Measurements from ENCODE around the gene WDR35.
"Not testable (repeated sequence)": the region's sequence is repeated elsewhere in the genome, so short reads cannot be mapped to it uniquely, and the experiment has no call there.

WDR35 gene

DNA sequence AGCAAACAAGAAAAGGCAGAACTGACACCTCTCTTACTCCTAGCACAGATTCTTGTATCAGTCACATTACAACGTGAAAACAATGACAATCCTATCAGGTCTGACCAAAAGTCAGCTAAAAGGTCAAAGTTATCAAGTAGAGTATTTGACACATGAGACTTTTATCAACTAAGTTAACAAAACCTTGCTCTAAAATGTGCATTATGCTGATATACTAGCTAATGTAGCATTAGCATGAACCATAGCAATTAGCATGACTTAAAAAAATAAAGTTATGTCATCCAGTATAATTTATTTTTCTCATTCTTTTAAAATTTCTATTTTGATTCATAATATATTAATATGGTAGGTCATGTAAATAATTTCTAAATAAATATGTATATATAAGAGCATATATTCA lies 46.7 kb downstream of the WDR35 start:
- no peak for FAIRE-seq
- DNase-seq (ENCODE audit: insufficient read length, low spot score) = no peak
- TF ChIP-seq, protein P1, sequence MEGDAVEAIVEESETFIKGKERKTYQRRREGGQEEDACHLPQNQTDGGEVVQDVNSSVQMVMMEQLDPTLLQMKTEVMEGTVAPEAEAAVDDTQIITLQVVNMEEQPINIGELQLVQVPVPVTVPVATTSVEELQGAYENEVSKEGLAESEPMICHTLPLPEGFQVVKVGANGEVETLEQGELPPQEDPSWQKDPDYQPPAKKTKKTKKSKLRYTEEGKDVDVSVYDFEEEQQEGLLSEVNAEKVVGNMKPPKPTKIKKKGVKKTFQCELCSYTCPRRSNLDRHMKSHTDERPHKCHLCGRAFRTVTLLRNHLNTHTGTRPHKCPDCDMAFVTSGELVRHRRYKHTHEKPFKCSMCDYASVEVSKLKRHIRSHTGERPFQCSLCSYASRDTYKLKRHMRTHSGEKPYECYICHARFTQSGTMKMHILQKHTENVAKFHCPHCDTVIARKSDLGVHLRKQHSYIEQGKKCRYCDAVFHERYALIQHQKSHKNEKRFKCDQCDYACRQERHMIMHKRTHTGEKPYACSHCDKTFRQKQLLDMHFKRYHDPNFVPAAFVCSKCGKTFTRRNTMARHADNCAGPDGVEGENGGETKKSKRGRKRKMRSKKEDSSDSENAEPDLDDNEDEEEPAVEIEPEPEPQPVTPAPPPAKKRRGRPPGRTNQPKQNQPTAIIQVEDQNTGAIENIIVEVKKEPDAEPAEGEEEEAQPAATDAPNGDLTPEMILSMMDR (IDR thresholded peaks at IDR 0.05; ENCODE audit: insufficient read depth, missing control alignments) = no peak

DNA sequence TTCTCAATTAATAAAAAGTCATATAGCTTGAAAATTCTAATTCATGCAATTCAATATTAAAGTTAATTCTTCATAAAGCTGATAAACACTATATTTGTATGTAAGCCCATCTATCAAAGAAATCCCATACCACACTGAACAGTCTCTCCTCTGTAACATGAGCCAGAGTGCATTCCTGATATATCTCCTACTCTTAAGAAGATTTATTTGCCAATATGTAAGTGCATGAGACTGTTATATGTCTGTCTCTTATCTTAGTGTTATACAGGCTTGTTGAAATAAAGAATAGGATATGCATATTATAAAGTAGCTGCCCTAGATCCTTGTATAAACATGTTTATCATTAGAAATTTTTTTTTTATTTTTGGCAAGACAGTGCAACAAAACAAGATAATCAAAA lies 47.7 kb downstream of the WDR35 start:
- no peak for FAIRE-seq
- DNase-seq (ENCODE audit: insufficient read length, low spot score) = no peak
- TF ChIP-seq, protein P1 (IDR thresholded peaks at IDR 0.05; ENCODE audit: insufficient read depth, missing control alignments) = no peak

DNA sequence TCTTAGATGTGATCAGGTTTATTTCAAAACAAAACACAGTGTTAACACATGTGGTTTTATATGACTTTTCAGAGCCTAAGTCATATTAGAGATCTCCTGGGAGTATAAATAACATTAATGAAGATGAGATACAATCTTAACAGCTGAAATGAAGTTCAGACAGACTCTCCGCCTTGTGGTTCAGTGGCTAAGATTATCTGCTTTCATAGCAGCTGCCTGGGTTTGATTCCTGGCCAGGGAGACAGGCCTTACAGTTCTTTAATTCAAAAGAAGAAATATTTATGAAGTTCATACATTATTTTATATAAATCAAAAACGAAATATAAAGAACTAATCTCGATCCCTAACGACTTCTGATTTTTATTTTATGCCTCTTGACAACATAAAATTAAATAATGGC lies 52.9 kb downstream of the WDR35 start:
- FAIRE-seq = no peak
- TF ChIP-seq, protein P1 (IDR thresholded peaks at IDR 0.05; ENCODE audit: insufficient read depth, missing control alignments) = no peak
- no peak for DNase-seq (ENCODE audit: insufficient read length, low spot score)

DNA sequence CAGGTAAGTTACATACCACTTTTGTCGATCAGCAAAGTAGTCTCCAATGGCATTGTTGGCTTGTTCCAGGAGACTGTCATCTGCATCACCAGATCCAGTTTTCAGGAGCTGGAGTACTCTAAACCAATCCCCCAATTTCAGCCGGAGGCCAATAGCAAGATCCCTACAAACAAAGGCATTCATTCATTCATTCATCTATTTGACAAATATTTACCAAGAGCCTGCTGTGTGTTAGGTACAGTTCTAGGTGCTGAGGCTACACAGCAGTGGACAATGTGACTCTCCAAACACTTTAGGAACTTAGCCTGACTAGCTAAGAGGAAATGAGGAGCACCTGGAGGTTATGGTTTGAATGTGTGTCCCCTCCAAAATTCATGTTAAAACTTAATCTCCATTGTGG lies 53.7 kb downstream of the WDR35 start:
- FAIRE-seq (no peak), DNase-seq (ENCODE audit: insufficient read length, low spot score) (no peak)
- TF ChIP-seq, protein P1 (IDR thresholded peaks at IDR 0.05; ENCODE audit: insufficient read depth, missing control alignments) = no peak

DNA sequence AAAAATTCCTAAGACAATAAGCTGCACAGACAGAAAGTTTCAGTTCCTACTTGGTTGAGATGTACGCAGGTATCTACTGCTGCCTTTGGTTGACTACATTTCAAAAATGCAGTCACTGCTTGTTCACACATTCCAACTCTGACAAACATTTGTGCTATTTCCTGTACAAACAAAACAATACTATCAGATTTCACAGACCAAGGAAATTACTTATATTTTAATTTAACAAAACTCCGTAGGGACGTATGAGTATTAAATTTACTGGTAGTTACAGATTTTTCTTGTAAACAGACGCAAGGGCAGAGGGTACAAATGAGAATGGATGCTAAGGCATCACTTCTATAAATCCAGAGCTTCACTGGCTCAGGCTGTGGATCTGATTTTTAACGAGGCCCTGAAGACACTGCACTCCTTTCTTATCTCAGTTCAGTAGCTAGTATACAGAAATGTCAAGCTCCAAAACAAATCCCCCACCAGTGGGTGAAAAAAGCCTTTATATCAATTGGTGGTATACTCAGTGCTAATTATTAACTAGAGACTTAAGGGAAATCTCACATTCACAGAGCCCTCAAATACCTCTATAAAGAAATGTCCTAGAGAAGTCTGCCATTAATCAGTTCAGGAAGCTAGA lies 56.4 kb downstream of the WDR35 start:
- FAIRE-seq (no peak), DNase-seq (ENCODE audit: insufficient read length, low spot score) (no peak)
- TF ChIP-seq, protein P1 (IDR thresholded peaks at IDR 0.05; ENCODE audit: insufficient read depth, missing control alignments) = no peak

DNA sequence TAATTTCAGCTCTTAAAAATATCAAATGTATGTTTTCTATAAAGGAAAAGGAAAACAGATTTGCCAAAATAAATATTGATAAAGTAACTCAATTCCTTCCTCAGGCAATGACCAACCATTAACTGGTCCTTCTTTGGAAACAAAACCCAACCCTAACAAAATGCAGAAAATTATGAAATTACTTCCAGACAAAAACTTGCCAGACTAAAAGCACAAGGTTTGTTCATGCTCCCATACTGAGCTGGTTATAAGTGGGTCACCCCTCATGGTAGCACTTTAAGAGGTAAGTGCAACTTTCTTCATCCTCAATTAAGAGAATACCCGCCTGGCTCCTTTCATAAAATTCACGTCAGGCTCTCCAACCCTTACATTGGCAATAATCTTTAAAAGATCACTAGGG lies 57.0 kb downstream of the WDR35 start:
- TF ChIP-seq, protein P1 (IDR thresholded peaks at IDR 0.05; ENCODE audit: insufficient read depth, missing control alignments) = no peak
- DNase-seq (ENCODE audit: insufficient read length, low spot score) (no peak), FAIRE-seq (no peak)

DNA sequence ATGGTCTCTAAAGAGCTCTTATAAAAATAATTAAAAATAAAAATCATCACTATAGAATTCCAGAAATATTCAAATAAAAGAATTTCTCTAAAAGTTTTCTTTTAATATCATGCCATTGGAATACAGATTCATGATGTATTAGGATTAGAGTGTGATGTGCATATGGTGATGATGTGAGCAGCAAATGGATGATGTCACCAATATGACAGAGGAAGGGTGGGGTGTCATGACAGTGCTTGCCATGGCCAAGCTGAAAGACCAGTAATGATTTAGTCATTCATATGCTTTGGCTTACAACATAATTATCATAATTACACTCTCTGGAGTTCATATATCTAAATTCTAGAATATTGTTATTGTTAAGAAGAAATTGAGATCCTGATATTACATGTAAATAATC lies 60.7 kb downstream of the WDR35 start:
- FAIRE-seq (no peak), DNase-seq (ENCODE audit: insufficient read length, low spot score) (no peak)
- TF ChIP-seq, protein P1 (IDR thresholded peaks at IDR 0.05; ENCODE audit: insufficient read depth, missing control alignments) = no peak

DNA sequence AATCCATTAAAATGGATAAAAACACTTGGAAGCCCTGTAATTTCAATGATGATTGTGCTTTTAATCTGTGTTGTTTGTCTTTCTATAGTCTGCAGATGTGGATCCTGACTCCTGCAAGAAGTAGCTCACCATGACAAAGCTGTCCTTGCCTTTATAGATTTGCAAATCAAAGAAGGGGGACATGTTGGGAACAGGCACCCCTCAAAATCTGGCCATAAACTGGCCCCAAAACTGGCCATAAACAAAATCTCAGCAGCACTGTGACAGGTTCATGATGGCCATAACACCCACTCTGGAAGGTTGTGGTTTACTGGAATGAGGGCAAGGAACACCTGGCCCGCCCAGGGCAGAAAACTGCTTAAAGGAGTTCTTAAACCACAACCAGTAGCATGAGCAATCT lies 62.1 kb downstream of the WDR35 start:
- not testable (repeated sequence) for DNase-seq (ENCODE audit: insufficient read length, low spot score); FAIRE-seq

DNA sequence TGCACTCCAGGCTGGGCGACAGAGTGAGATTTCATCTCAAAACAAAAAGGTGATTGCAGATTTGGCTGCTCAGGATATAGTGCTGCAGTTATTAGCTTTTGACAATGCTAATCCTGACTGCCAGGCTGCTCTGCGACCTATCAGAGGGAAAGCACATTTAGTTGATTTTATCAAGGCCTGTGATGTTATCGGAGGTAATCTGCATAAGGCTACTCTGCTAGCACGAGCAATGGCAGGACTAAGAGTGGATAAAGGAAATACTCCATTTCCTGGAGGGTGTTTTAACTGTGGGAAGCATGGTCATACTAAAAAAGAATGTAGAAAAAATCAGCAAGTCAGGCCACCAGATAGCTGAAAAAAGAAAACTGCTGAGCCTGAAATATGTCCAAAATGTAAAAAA lies 65.4 kb downstream of the WDR35 start:
- not testable (repeated sequence) for FAIRE-seq; DNase-seq (ENCODE audit: insufficient read length, low spot score)

DNA sequence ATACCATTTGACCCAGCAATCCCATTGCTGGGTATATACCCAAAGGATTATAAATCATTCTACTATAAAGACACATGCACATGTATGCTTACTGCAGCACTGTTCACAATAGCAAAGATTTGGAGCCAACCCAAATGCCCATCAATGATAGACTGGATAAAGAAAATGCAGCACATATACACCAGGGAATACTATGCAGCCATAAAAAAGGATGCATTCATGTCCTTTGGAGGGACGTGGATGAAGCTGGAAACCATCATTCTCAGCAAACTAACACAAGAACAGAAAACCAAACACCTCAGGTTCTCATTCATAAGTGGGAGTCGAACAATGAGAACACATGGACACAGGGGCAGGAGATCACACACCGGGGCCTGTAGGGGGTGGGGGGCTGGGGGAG lies 67.7 kb downstream of the WDR35 start:
- not testable (repeated sequence) for FAIRE-seq; DNase-seq (ENCODE audit: insufficient read length, low spot score)
